Activated CD4-positive, alpha-beta T cell treated with anti-CD3 and anti-CD28 coated beads for 48 hours (primary cell): ENCODE data around the gene ACKR1.

Source experiments
- DNase-seq: peaks from one replicate; pipeline ENCODE4 v3.0.0-alpha.2; 2020

Gene ACKR1

DNA sequence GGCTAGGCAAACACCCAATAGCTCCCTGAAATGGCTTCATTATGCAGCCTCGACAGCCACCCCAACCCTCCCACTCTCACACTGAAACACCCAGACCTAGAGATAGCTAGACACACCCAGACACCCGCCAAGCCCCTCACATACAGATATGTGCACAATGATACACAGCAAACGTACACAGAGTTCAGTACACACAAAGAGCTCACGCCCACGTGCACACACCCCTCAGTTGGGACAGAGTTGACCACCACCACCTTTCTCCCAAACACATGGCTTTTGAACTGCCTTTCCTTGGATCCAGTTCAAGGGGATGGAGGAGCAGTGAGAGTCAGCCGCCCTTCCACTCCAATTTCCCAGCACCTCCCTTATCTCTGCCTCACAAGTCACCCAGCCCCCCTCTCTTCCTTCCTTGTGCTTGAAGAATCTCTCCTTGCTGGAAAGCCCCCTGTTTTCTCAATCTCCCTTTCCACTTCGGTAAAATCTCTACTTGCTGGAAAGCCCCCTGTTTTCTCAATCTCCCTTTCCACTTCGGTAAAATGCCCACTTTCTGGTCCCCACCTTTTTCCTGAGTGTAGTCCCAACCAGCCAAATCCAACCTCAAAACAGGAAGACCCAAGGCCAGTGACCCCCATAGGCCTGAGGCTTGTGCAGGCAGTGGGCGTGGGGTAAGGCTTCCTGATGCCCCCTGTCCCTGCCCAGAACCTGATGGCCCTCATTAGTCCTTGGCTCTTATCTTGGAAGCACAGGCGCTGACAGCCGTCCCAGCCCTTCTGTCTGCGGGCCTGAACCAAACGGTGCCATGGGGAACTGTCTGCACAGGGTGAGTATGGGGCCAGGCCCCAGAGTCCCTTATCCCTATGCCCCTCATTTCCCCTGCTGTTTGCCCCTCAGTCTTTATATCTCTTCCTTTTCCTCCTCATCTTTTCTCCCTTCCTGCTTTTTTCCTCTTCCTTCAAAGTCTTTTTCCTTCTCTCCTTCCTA is at the start of gene ACKR1:
ACKR1 (plus strand) TSS at position 715 of the 981 bp plus-strand sequence; CDS start at position 800, 85 bp downstream.
- DNase-seq, result no peak

- DNase-seq, result peak; percentile 78
Measured at GRCh38 chr1:159161001-159161718, 43.5 kb upstream of the ACKR1 start.

DNA sequence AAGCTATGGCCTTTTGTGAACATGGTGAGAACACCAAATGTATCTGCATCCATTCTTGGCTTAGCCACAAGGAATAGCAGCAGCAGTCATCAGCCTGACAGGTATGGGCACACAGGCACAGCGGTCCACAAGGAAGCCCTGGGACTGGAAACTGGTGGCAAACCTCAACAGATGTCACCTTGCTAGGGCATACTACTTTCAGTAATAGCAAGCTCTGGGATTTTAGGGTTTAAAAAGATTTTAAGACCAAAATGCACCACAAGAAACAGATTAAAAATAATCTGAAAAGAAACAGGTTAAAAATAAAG is 43.0 kb upstream of the ACKR1 start:
- DNase-seq, result no peak

DNA sequence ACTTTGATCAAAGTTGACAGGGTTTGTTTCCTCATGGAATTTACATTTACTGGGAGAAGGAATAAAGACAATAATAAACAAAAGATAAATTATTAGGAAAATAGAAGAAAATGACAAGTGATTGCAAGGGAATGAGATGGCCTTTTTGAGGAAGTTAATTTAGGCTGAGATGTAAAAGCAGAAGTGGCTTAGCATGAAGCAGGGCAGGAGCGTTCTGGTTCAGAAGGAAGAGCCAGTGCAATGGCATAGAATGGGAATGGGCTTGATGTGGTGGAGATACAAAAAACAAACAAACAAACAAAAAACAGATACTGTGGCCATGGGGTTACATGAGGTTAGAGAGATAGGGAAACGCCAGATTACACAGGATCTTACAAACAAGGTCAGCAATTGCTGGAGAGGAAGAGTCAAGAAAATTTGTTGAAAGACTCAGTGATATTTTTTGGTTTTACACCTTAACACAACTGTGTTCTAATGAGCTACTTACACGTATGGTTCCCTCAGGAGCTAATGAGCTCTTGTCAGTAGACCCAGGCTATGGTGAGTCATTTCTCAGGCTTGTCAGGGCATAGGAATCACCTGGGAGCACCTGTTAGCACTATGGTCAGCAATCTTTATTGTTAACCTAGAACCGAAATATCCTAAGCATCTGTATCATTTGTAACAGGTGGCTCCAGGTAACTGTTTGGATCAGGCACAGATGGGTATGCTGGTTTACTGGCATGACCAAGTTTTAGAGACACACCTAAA is 42.0 kb upstream of the ACKR1 start:
- no peak for DNase-seq

- no peak for DNase-seq
Measured at GRCh38 chr1:159163614-159164228, 41.0 kb upstream of the ACKR1 start.

GRCh38 chr1:159168043-159168442 is 36.6 kb upstream of the ACKR1 start:
- no peak for DNase-seq

DNA sequence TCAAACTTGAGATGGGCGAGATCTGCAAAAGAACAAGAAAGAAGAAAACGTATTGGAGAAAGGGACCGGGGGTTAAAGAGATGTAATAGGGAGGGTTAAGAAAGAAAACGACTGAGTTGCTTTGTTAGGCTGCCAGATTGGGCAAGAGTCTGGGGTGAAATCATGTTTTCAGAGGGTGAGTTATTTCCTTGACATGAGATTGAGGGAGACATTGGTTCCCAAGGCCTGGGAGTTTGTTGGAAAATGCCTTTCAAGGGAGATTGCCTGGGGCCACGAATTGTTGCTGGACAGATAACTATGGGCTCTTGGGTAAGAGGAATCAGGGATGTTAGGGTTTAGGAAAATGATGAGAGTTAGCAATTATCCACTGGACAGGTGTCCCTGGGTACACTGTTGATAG is 34.0 kb upstream of the ACKR1 start:
- DNase-seq, result no peak

DNA sequence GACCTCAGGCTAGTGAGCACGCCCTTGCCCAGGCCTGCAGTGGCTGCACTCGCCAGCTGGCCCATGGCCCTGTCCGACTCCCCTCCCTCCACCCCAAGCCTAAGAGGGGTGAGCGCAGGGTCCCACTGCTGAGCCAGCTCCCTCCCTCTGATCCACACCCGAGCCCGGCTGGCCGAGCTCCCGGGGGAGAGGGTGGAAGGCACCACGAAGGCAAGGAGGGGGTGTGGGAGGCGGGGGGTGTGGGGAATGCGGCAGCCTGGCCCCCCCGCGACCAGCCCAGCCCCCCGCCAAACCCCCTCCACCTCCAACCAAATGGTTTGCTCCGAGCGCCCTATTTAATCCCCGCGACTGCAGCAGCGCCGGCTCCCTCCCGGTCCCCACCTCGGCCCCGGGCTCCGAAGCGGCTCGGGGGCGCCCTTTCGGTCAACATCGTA is 33.4 kb upstream of the ACKR1 start, which contains the start of gene CADM3:
CADM3 (plus strand) TSS at position 362 of the 434 bp plus-strand sequence. CDS start 151 bp downstream, outside the sequence.
- DNase-seq, result no peak

GRCh38 chr1:159171688-159172501 is 32.8 kb upstream of the ACKR1 start:
- DNase-seq, result no peak

GRCh38 chr1:159172614-159173291 is 31.9 kb upstream of the ACKR1 start:
- no peak for DNase-seq

- no peak for DNase-seq
Measured at GRCh38 chr1:159173320-159173719, 31.4 kb upstream of the ACKR1 start.

DNA sequence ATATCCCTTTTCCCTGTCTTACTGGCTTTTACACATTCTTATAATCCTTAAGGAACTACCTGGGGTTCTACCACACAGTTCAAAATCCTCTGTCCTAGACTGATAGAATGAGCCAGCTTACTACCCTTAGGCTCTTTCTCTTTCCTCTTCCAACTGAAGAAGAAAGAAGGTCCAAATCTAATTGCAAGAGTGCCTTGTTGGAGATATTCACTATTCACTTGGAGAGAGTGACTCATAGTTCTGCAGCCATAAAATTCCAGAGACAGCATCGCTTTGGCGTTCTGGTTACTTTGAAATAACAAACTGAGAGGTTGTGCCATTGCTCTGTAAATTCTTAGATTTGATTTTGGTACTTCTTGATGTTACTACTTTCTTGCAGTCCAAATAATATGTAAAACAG is 29.1 kb upstream of the ACKR1 start:
- no peak for DNase-seq

GRCh38 chr1:159177272-159177907 is 27.3 kb upstream of the ACKR1 start:
- DNase-seq, result peak; percentile 43

DNA sequence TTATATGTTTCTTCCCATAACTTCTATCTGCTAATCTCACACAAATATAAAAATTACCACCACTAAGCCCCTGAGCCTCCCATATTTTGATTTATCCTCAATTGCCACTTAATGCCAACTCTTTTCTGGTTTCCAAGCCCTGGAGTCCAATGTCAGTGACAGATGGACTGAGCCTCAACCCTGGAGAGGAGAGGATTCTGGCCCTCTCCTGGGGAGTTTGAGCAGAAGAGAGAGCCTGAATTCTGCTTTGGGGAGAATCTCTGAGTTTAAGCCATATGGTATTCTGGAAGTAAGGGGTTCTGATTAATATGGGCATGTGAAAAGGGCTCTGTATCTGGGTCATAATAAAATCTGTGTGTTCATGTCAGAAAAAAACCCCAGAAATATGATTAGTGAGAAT is 24.8 kb upstream of the ACKR1 start:
- no peak for DNase-seq

- DNase-seq, result no peak
Measured at GRCh38 chr1:159180516-159180915, 24.2 kb upstream of the ACKR1 start.

- DNase-seq, result no peak
Measured at GRCh38 chr1:159181328-159182024, 23.2 kb upstream of the ACKR1 start.

- DNase-seq, result no peak
Measured at GRCh38 chr1:159184201-159184600, 20.5 kb upstream of the ACKR1 start.

- no peak for DNase-seq
Measured at GRCh38 chr1:159185121-159185520, 19.6 kb upstream of the ACKR1 start.

DNA sequence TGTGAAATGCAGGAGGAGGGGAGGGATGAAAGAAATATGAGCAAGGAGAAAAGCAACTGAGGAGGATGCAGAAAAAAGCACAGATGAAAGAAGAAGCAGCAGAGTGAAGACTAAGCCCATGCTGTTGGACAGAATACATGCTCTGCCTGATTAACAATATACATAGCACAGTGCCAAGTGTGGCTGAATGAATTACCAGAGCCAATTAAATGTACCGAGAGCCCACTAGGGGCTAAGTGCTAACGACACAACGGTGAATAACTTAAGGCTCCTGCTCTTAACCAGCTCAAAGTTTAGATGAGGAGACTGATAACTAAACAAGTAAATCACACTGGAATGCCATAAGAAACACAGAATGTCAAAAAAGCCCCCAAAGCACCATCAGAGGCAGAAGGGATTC is 17.6 kb upstream of the ACKR1 start:
- DNase-seq, result no peak
